ENCODE results near the gene ZNF483.

- TF ChIP-seq CTCF (IDR thresholded peaks at IDR 0.05): no peak
- TF ChIP-seq POLR2A (IDR thresholded peaks at IDR 0.05): no peak
Measured at GRCh38 chr9:111502506-111502905, 22.5 kb upstream of the ZNF483 start.
